Measurements from ENCODE around the gene SAMD4A. TPM values are rescaled to one million over a fixed set of nuclear protein-coding genes. Genes with fewer than 3 reads are reported as not detected.

SAMD4A gene
- total and polyA plus RNA-seq, 2 of the 4 experiments (the other 2 are of a cell fraction): 22.9 to 38.2 TPM

GRCh38 chr14:54813081-54813480 lies 246.2 kb downstream of the SAMD4A start:
- intact Hi-C loops (cut with micrococcal nuclease) (no loop called here), in situ Hi-C loops (cut with MboI; ENCODE audit: low sequenced_read_pairs) (no loop called here), dilution Hi-C loops (cut with HindIII; ENCODE audit: low sequenced_read_pairs, unreplicated experiment) (no loop called here)
- Histone ChIP-seq H4K91ac (ENCODE audit: insufficient read depth, low read depth, low read length) (no peak overlapping the region), H3K9ac (ENCODE audit: low read depth, low read length) (no peak overlapping the region), H3K9me3 (ENCODE audit: control insufficient read depth, insufficient read depth, low read length) (no peaks in the 10 kb centered on the region), H3K14ac (replicated peaks; ENCODE audit: low read depth, low read length) (no peak overlapping the region), H3K79me1 (ENCODE audit: low read depth in 1 of 2, low read length in 2 of 2) (no peaks in the 10 kb centered on the region), H3K4me2 (ENCODE audit: low read depth, low read length) (no peak overlapping the region), H3K36me3 (ENCODE audit: control insufficient read depth, insufficient read depth, low read length) (no peaks in the 10 kb centered on the region), H3K18ac (ENCODE audit: low read depth, low read length) (no peak overlapping the region), H2AK5ac (ENCODE audit: low read depth, low read length) (no peak overlapping the region), H3K56ac (ENCODE audit: extremely low read depth, insufficient read depth, low read length) (no peak overlapping the region), H2AK9ac (replicated peaks; ENCODE audit: low read depth, low read length, poor library complexity) (no peak overlapping the region), H4K5ac (ENCODE audit: low read depth, low read length) (no peak overlapping the region), H2BK15ac (ENCODE audit: low read depth, low read length) (no peak overlapping the region), H3K4ac (ENCODE audit: low read depth, low read length) (no peak overlapping the region), H4K20me1 (ENCODE audit: insufficient read depth, low read length) (no peaks in the 10 kb centered on the region), H2BK20ac (ENCODE audit: low read depth, low read length) (no peak overlapping the region), H2BK5ac (ENCODE audit: low read depth, low read length, poor library complexity, severe bottlenecking) (no peak overlapping the region), H2AFZ (replicated peaks; ENCODE audit: low read length, poor library complexity) (no peak overlapping the region), H4K8ac (ENCODE audit: low read depth in 2 of 2, low read length in 2 of 2) (no peak overlapping the region), H2BK120ac (ENCODE audit: low read depth, low read length) (no peak overlapping the region), H3K9me1 (ENCODE audit: insufficient read depth, low read length) (no peaks in the 10 kb centered on the region), H3K27me3 (ENCODE audit: control insufficient read depth, insufficient read depth, low read length) (peaks cover 23% of the 10 kb centered on the region), H3K4me1 (ENCODE audit: control insufficient read depth, insufficient read depth, low read length) (no peaks in the 10 kb centered on the region), H3K23ac (ENCODE audit: low read depth, low read length) (no peak overlapping the region), H3K27ac (ENCODE audit: insufficient read depth, low read length) (no peak overlapping the region), H3K4me3 (ENCODE audit: insufficient read depth, low read depth, low read length) (no peak overlapping the region)
- WGBS, 2 experiments (ENCODE audit: extremely low coverage in 2 of 2, insufficient read length in 1 of 2): no CpG with 5 or more reads among the region's 2 CpGs
- TF ChIP-seq RAD21 (IDR thresholded peaks at IDR 0.05; ENCODE audit: low read length) (no peak), CHD1 (IDR thresholded peaks at IDR 0.05; ENCODE audit: low read depth, low read length) (no peak), MXI1 (IDR thresholded peaks at IDR 0.05; ENCODE audit: borderline replicate concordance, low read depth, low read length) (no peak), USF2 (IDR thresholded peaks at IDR 0.05; ENCODE audit: low read depth, low read length) (no peak), CEBPB (IDR thresholded peaks at IDR 0.05; ENCODE audit: low read depth, low read length) (no peak), MAFK (IDR thresholded peaks at IDR 0.05; ENCODE audit: low read depth, low read length) (no peak), NFE2L2 (IDR thresholded peaks at IDR 0.05; ENCODE audit: low read depth, low read length) (no peak), ELK1 (IDR thresholded peaks at IDR 0.05; ENCODE audit: borderline replicate concordance, low read depth, low read length) (no peak), RCOR1 (IDR thresholded peaks at IDR 0.05; ENCODE audit: insufficient replicate concordance, low read length) (no peak), FOS (IDR thresholded peaks at IDR 0.05; ENCODE audit: low read depth, low read length) (no peak), CTCF (conservative IDR thresholded peaks at IDR 0.05; ENCODE audit: low read depth, low read length) (no peak), BHLHE40 (IDR thresholded peaks at IDR 0.05; ENCODE audit: low read depth, low read length) (no peak)
- no TSS peak for BruUV-seq (replicated peaks)
- POLR2A ChIA-PET (ENCODE audit: unreplicated experiment): no interaction called here
- CTCF ChIA-PET: no interaction called here
- DNase-seq (no peak), ATAC-seq (ENCODE audit: low read depth) (no peak)
